HG03139 (cell line): ENCODE data around the gene WDR12.
A peak's percentile ranks its signal among the peaks of the same experiment; 100 is the strongest.
"Not testable (repeated sequence)": the region's sequence is repeated elsewhere in the genome, so short reads cannot be mapped to it uniquely, and the experiment has no call there.

Experiments
- ATAC-seq: cut with Tn5 transposase; IDR thresholded peaks from one replicate; pipeline ENCODE4 v1.9.1; 2021; ENCODE audit not compliant: unreplicated experiment

WDR12 gene

DNA sequence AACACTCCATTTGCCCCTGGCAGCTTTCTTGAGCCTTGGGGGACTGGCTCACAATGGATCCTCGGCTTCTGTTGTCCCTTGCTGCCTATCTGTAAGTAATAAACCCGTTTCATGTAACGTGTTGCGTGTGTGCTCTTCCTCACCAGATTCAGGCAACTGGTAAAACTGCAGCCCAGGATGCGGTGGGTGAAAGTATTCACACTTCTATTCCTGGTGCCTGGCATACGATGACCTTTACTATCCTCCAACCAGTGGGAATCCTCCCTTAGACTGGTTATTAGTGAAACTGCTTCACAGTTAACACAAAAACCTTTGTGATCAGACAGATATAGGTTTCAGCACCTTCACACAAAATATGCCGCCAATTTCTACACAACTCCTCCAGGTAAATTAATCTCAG, 26.3 kb downstream of the WDR12 start:
- ATAC-seq = no peak

DNA sequence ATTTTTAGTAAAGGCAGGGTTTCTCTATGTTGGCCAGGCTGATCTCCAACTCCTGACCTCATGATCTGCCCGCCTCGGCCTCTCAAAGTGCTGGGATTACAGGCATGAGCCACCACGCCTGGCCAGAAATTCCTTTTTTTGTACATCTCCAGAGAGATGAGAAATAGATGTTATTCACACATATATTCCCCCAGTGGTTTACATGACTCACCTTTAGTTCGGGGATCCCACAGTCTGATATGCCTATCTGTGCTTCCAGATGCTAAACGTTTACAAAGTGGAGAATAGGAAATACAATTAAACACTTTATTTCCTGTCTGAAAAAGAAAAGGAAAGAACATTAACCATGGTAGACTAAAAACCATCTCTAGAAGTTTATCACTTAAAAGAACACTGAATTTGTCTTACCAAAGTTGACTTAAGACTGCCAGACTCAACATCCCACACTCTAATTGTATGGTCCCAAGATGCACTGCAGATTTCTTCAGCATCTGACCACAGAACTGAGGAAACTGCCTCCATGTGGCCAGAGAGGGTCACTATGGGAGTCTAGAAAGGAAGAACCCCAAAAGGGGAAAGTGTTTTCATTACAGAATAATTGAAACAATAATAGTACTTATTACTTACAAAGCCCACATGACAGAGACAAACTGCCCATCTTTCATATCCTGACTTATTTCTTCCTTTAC, 27.3 kb downstream of the WDR12 start:
- ATAC-seq = no peak

DNA sequence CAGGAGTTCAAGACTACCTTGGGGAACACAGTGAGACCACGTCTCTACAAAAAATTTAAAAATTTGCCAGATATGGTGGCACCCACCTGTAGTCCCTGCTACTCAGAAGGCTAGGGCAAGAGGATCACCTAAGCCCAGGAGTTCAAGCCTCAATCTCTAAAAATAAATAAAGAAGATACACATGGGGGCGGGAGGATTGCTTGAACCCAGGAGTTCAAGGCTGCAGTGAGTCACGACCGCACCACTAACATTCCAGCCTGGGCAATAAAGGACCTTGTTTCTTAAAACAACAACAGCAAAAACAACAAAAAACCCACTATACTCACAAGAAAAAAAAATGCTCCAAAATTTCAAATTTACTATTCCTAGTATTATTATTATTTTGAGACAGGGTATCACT, 29.9 kb downstream of the WDR12 start:
- ATAC-seq = no peak

DNA sequence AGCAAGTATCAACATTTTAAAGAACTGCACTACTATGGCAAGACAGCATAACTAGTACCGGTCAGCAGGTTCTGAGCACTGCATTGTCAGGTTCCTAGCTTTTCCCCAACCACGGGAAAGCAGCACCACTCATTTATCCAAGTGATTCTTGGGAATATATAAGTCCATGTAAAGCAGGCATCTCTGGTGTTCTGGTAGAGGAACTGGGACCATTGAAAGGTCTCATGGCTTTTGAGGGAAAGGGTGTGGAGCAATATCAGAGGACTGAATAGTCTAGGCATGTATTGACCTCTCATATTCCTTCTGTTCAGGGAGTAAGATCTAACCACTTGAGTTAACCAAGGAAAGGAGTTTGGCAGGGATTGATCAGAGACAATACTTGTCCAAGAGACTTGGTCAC, 33.8 kb downstream of the WDR12 start:
- ATAC-seq = no peak

DNA sequence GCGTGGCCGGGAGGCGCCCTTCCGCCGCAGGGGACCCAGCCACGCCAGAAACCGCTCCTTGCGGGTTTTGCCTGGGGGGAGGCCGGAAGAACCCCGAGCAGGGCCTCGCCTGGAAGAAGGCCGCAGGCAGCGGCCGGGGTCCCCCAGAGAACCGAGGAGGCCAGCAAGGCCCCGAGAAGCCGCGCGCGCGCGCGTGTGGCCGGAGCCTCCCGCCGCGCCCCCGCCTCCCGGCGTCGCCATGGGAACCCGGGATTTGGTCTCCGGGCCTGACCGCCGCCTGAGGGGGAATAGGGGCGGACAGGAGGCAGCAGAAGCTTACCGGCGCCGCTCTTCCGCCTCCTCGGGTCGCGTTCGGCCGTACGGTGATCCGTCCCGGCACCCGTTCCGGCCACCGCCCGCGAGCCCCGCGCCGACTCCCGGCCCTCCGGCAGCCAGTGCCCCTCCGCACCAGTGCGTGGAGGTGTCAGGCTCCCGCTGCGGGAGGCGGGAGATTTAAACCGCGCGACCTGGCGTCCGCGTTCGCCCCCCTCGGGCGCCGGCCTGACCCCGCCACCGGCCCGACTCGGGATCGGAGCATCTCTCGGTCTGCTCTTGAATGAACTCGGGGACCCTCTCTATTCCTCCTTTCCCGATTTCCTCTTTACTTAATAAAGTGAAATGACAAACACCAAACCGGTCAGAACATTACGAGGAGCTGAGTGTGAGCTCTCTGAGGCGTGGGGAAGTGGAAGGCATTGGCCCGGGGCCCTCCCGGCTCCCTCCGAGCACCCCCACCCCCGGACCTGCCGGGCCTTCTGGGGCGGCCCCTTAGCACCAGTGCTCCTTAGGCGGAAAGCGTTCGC, 40.0 kb downstream of the WDR12 start, which contains the start of gene ICA1L:
ICA1L (minus strand) TSS at position 467 of the 842 bp plus-strand sequence. CDS start 42,757 bp downstream, outside the sequence.
- ATAC-seq = peak; percentile 45

DNA sequence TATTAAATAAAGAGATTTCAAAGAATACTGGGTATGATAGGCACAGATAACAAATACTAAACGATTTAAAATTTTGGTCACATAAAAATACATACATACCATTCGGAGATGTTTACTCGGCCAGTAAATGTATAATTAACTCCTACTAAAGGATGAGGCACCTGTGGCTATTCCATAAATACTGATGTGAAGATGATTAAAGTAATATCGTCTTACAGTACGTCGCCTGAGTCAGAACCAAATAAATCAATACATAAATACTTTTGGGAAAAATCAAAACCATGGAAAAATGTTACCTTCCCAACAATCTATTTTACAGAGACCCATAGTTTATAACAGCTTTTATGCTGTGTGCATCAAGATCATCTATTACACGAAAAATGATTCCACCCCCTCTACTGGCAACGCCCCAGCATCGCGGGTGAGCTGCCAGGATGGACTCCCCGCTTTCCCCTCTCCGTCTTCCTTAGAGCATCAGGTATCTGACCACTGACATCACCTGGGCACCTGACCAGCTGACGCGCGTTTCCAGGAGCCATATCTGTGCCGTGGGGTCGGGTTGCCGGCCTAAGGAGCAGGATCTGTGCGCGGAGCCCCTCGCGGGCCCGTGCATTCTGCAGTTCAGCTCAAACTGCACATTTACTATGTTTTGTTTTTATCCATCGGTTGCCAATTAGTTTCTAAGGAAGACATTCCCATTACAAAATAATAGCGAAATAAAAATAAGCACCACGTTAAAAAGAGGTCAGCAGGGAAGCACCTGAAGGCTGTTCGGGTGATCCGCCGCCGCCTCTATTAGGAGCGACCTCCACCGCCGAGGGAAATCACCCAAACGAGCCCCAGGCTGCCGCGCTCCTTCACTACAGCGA, 40.8 kb downstream of the WDR12 start:
- peak; percentile 69 for ATAC-seq

DNA sequence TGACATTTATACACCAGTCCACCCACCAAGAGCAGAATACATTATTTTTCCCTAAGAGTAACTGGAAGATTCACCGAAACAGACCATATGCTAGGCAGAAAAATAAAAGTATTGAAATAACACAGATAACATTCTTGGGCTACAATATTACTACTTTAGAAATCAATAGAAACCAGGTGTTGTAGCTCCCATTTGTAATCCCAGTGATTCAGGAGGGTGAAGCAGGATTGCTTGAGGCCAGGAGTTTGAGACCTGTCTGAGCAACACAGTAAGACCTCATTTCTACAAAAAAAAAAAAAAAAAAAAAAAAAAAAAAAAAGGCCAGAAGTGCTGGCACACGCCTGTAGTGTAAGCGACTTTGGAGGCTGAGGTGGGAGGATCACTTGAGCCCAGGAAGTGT, 49.5 kb downstream of the WDR12 start:
- no peak for ATAC-seq

DNA sequence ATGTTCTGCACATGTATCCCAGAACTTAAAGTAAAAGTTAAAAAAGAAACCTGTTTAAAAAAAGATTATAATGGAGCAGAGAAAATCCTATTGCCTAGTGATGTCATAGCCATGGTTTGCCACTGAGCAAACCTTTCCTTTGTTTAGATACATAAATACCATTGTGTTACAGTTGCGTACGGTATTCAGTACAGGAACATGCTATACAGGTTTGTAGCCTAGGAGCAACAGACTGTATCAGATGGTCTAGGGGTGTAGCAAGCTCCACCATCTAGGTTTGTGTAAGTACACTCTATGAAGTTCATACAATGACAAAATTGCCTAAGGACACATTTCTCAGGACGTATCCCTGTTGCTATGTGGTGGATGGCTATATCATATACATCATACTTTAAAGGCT, 52.9 kb downstream of the WDR12 start:
- ATAC-seq = no peak

DNA sequence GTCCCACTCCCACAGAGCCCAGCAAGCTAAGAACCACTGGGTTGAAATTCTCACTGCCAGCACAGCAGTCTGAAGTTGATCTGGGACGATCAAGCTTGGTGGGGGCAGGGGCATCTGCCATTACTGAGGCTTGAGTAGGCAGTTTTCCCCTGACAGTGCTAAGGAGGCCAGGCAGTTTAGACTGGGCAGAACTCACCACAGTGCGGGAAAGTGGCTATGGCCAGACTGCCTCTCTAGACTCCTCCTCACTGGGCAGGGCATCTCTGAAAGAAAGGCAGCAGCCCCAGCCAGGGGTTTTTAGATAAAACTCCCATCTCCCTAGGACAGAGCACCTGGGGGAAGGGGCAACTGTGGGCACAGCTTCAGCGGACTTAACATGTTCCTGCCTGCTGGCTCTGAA, 62.1 kb downstream of the WDR12 start:
- ATAC-seq = not testable (repeated sequence)

DNA sequence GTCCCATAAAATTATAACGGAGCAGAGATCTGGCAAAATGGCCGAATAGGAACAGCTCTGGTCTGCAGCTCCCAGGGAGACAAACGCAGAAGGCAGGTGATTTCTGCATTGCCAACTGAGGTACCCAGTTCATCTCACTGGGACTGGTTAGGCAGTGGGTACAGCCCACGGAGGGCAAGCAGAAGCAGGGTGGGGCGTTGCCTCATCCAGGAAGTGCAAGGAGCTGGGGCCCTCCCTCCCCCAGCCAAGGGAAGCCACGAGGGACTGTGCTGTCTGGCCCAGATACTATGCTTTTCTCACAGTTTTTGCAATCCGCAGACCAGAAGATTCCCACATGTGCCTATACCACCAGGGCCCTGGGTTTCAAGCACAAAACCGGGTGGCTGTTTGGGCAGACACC, 62.7 kb downstream of the WDR12 start:
- no peak for ATAC-seq

DNA sequence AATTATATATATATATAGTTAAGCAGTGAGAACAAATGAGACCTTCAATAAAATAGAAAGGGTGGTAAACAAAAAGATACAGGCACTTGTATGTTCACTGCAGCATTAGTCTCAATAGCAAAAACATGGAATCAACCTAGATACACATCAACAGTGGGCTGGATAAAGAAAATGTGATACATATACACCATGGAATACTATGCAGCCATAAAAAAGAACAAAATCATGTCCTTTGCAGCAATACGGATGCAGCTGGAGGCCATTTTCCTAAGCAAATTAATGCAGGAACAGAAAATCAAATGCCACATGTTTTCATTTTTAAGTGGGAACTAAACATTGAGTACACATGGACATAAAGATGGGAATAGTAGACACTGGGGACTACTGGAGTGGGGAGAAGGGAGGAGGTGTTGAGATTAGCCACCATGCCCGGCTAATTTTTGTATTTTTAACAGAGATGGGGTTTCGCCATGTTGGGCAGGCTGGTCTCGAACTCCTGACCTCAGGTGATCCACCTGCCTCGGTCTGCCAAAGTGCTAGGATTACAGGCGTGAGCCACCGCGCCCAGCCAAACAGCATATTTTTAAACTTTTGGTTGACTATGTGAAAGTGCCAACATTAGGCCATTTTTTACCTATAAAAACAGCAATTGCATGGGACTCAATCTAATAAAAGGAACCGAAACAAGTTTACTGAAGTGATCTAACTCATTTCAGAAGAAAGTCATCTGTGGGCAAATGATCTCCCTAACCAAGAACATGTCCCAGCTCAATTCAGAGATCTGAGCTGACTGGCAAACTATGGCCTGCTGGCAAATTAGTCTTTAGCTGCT, 63.6 kb downstream of the WDR12 start:
- ATAC-seq = no peak

DNA sequence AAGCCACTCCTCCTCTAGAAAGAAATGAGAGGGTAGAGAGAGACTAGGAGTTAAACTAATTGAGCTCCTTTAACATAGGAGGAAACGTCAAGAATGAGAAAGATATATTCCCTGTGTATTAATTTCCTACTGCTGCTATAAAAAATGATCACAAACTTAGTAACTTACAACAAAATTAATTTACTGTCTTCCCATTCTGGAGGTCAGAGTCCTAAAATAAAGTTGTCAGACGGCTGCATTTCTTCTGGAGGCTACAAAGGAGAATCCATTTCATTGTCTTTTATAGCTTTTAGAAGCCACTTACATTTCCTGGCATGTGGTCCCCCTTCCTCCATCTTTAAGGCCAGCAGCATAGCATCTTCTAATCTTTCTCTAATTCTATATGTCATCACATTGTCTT, 66.8 kb downstream of the WDR12 start:
- ATAC-seq = no peak

DNA sequence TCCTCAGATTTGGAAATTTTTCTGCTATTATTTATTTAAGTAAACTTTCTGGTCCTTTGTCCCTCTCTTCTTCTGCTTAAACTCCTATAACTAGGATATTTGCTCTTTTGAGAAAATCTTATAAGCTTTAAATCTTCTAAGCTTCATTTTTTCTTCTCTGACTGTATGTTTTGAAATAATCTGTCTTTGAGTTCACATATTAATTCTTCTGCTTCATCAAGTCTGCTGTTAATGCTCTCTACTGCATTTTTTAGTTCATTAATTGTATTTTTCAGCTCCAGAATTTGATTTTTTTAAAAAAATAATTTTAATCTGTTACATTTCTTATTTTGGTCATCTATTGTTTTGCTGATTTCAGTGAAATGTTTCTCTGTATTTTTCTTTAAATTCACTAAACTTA, 68.8 kb downstream of the WDR12 start:
- no peak for ATAC-seq

DNA sequence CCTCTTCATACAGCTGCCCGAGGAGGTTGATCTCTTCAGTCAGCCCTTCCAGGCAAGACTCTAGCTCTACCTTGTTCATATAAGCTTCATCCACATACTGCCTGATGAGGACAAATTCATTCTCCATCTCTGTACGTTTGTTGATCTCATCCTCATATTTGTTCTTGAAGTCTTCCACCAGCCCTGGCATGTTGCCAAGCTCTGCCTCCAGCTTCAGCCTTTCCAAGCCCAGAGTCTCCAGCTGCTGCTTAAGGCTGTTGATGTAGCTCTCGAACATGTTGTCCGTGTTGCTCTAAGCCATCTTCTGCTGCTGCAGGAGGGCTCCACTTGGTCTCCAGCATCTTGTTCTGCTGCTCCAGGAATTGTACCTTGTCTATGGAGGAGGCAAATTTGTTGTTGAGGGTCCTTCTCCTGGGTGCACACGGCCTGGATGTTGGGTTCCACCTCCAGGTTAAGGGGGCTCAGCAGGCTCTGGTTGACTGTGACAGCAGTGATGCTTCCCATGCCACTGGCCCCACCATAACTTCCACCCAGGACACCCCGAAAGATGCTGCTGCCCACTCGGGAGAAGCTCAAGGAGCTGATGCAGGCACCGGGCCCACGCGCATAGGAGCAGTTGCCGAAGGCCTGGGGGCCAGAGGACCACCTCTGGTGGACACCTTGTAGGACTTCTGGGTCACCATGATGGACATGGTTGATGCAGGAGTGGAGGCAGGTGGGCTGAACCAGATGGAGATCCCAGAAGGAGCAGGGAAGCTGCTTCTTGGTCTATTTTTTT, 70.2 kb downstream of the WDR12 start:
- no peak for ATAC-seq

DNA sequence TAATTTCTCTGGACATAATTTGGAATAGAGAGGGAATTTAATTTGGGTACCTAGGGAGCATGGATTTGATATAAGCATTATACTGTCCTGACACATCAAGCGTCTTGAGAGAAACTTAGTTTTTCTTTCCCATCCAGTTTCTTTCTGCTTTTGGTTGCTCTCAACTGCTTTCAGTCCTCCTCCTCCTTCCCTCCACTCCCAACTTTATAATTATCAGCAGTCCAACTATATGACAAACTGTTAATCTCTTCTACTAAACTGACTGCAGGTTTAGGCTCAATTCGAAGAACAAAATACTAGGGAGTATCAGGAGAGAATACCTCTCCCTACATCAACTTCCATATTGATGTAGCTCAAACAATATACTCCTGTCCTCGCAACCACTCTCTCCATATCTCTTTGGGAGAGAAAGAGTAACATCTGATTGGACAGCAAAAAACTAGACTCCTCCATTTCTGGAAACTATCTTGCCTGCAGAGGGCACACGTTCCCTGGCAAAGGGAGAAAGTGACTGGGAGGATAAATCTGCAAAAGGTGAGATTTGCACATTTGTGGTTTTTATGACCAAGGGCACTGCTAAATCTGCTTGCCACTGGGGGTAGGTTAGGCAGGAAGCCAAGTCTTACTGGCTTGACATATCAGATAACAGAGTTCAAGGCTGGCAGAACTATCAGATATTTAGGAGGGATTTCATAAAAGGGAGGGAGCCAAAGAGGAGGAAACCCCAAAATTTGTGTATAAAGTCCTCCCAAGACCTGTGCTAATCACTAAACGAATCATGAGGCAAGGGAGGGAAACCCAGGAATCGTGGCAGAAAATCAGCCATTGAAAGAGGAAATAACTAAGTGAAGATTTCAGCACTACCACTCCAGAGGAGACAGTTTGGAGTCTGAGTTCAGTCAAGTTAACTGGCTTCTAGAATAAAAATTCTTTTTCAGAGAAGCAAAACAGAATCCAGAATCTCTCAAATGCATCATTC, 79.9 kb downstream of the WDR12 start:
- no peak for ATAC-seq

DNA sequence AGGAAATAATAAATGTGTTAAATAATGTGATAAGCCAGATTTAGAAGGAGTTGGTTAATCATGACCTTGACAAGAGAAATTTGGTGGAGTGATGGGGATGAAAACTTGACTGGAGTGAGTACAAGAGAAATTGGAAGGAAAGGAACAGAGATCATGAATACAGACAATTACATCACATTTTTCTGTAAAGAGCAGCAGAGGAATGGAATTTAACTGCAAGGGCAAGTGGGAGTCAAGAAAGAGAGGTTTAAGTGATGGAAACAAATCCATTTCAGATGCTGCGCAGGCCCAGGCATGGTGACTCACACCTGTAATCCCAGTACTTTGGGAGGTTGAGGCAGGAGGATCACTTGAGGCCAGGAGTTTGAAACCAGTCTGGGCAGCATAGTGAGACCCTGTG, 86.6 kb downstream of the WDR12 start:
- no peak for ATAC-seq
